ENCODE measurements around the gene EARS2. TPM values are rescaled to one million over a fixed set of nuclear protein-coding genes. Genes with fewer than 3 reads are reported as not detected.

The EARS2 gene
- total RNA-seq, 1 donor from 2014 or later: 8.3 TPM

DNA sequence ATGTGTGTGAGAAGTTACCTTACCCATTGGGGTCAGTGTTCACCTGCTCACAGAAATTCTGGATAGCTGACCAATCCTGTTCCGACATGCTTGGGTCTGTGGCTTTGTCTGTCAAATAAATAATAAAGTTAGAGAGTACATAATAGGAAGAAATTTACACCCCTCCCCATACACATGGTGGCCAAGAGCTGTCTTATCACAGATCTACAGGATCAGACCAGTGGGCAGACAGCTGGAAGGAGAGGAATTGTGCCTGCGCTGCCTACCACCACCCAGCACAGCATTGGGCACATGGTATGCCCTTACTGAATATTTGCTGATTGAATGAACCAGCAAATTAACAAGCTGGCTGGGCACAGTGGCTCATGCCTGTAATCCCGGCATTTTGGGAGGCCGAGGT lies 61.5 kb downstream of the EARS2 start:
- Mint-ChIP-seq H3K27ac (ENCODE audit: unreplicated experiment) (no peak overlapping the region), H3K9me3 (ENCODE audit: unreplicated experiment) (no peaks in the 10 kb centered on the region), H3K4me1 (ENCODE audit: low read depth, unreplicated experiment) (peaks cover 13% of the 10 kb centered on the region), H3K36me3 (ENCODE audit: unreplicated experiment) (no peaks in the 10 kb centered on the region), H3K4me3 (ENCODE audit: unreplicated experiment) (no peak overlapping the region), H3K27me3 (ENCODE audit: unreplicated experiment) (peaks cover 4% of the 10 kb centered on the region)
- TF ChIP-seq, protein P1, sequence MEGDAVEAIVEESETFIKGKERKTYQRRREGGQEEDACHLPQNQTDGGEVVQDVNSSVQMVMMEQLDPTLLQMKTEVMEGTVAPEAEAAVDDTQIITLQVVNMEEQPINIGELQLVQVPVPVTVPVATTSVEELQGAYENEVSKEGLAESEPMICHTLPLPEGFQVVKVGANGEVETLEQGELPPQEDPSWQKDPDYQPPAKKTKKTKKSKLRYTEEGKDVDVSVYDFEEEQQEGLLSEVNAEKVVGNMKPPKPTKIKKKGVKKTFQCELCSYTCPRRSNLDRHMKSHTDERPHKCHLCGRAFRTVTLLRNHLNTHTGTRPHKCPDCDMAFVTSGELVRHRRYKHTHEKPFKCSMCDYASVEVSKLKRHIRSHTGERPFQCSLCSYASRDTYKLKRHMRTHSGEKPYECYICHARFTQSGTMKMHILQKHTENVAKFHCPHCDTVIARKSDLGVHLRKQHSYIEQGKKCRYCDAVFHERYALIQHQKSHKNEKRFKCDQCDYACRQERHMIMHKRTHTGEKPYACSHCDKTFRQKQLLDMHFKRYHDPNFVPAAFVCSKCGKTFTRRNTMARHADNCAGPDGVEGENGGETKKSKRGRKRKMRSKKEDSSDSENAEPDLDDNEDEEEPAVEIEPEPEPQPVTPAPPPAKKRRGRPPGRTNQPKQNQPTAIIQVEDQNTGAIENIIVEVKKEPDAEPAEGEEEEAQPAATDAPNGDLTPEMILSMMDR (IDR thresholded peaks at IDR 0.05; ENCODE audit: partially characterized antibody, unreplicated experiment): no peak
- DNase-seq: no peak

DNA sequence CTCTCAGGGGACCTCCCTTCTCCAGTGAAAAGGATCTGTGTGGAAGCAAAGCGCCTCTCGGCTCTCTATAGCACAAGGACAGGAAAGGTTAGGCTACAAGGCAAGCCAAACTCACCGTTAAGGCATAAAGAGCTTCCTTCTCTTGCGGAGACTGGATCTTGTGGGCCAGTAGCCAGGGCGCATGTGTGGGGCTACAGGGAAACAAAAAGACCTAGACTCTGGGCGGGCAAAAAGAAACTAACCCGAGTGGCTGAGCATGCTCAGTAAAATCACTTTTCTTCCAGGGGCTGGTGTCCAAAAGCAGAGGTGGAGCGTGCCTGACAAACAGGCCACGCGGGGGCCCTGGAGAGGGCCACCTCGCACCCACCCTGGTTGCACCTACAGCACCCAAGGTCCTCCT lies 63.0 kb downstream of the EARS2 start:
- no peak overlapping the region for H3K4me3 Mint-ChIP-seq (ENCODE audit: unreplicated experiment)
- H3K36me3 Mint-ChIP-seq (ENCODE audit: unreplicated experiment): no peaks in the 10 kb centered on the region
- H3K27me3 Mint-ChIP-seq (ENCODE audit: unreplicated experiment): peaks cover 4% of the 10 kb centered on the region
- DNase-seq: no peak
- no peaks in the 10 kb centered on the region for H3K9me3 Mint-ChIP-seq (ENCODE audit: unreplicated experiment)
- TF ChIP-seq, protein P1 (IDR thresholded peaks at IDR 0.05; ENCODE audit: partially characterized antibody, unreplicated experiment): no peak
- peaks cover 11% of the 10 kb centered on the region for H3K4me1 Mint-ChIP-seq (ENCODE audit: low read depth, unreplicated experiment)
- no peak overlapping the region for H3K27ac Mint-ChIP-seq (ENCODE audit: unreplicated experiment)

DNA sequence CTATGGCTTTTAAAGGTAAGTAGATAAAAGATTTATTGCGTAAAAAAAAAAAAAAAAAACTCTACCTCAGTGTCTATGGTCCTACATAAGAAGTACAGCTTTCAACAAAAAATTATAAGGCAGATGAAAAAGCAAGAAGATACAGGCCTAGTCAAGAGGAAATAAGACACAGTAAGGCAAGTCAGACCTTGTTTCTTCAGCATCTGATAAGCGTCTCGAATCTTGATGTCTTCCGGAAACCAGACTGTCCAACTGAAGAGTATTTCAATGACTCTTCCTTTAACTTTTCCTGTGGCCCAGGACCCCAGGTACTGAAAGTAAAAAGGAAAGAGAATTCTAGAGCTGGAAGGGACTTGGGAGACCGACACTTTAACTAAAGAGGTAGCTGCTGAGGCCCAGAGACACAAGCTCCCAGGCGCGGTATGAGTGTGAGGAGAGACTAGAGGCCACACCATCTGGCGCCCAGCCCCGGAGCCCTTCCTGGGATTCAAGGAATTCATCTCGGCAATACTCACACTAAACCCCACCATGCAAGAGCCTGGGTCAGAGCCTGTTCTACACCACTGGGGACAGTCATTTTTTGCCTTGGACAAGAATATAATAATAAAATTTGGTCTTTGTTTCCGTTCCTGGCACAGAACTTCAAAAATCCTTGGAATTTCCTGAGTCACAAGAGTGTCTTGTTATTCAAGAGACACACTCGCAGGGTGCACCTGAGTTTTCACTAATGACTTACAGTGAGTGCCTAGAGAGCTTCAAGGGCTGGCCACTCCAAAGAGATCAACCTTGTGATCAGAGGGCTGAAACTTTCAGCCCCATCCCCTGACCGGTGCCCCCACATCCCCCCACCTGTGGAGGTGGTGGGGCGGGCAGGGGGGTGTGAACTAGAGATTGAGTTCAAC lies 65.4 kb downstream of the EARS2 start:
- Mint-ChIP-seq H3K36me3 (ENCODE audit: unreplicated experiment) (no peaks in the 10 kb centered on the region), H3K27ac (ENCODE audit: unreplicated experiment) (no peak overlapping the region), H3K27me3 (ENCODE audit: unreplicated experiment) (peaks cover 1% of the 10 kb centered on the region), H3K4me3 (ENCODE audit: unreplicated experiment) (no peak overlapping the region), H3K4me1 (ENCODE audit: low read depth, unreplicated experiment) (no peaks in the 10 kb centered on the region), H3K9me3 (ENCODE audit: unreplicated experiment) (no peaks in the 10 kb centered on the region)
- no peak for DNase-seq
- TF ChIP-seq, protein P1 (IDR thresholded peaks at IDR 0.05; ENCODE audit: partially characterized antibody, unreplicated experiment): no peak

DNA sequence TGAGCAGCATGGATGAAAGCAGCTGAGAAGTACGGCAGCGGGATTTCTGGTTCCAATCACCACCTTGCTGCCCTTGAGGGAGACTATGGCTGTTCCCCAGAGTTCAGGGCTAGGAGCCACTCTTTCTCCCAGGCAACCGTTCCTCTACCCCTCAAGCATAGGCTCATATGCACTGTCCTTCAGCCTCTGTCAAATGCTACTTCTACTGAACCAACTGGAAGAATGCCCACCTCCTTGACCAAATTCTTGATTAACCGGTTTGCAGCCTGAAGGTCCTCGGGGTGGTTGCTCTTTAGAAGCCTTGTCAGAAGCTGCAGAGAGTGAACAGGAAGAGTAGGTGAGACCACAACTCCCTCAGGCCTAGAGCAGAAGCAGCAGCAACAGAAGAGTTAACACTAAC lies 70.7 kb downstream of the EARS2 start:
- TF ChIP-seq, protein P1 (IDR thresholded peaks at IDR 0.05; ENCODE audit: partially characterized antibody, unreplicated experiment): no peak

DNA sequence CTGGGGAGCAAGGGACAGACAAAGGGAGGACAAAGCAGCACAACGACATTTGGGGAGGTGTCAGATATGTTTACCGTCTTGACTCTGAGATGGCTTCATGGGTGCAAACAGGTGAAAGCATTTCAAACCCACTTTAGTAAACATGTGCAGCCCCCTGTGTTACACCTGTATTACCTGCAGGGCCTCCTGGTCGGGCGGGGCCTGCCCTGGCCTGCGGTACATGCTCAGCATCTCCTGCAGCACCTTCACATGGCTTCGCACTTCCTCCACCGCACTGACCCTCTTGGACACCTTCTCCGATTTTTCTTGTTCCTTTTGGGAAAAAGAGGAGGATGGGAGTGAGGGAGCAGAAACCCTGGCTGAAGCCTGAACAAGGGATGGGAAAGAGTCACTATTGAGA lies 71.3 kb downstream of the EARS2 start:
- no peaks in the 10 kb centered on the region for H3K9me3 Mint-ChIP-seq (ENCODE audit: unreplicated experiment)
- H3K4me3 Mint-ChIP-seq (ENCODE audit: unreplicated experiment): no peak overlapping the region
- no peaks in the 10 kb centered on the region for H3K36me3 Mint-ChIP-seq (ENCODE audit: unreplicated experiment)
- TF ChIP-seq, protein P1 (IDR thresholded peaks at IDR 0.05; ENCODE audit: partially characterized antibody, unreplicated experiment): no peak
- H3K27ac Mint-ChIP-seq (ENCODE audit: unreplicated experiment): no peak overlapping the region
- no peaks in the 10 kb centered on the region for H3K4me1 Mint-ChIP-seq (ENCODE audit: low read depth, unreplicated experiment)
- DNase-seq: no peak
- peaks cover 1% of the 10 kb centered on the region for H3K27me3 Mint-ChIP-seq (ENCODE audit: unreplicated experiment)

More for the DNA sequence above, 70.7 kb downstream of the EARS2 start:
- no peak overlapping the region for H3K27ac Mint-ChIP-seq (ENCODE audit: unreplicated experiment)
- peaks cover 1% of the 10 kb centered on the region for H3K27me3 Mint-ChIP-seq (ENCODE audit: unreplicated experiment)
- no peak for DNase-seq
- H3K36me3 Mint-ChIP-seq (ENCODE audit: unreplicated experiment): no peaks in the 10 kb centered on the region
- no peaks in the 10 kb centered on the region for H3K9me3 Mint-ChIP-seq (ENCODE audit: unreplicated experiment)
- H3K4me1 Mint-ChIP-seq (ENCODE audit: low read depth, unreplicated experiment): no peaks in the 10 kb centered on the region
- H3K4me3 Mint-ChIP-seq (ENCODE audit: unreplicated experiment): no peak overlapping the region

Measured in glutamatergic neuron (in vitro differentiated cells).